Skeletal muscle tissue (tissue), 4 donors: ENCODE data around the gene LNX2. TPM values are rescaled to one million over a fixed set of nuclear protein-coding genes. Genes with fewer than 3 reads are reported as not detected.

Source experiments
- H3K27ac ChIP-seq: one replicate; pipeline ENCODE4 v1.7.0; 2013; ENCODE audit warnings: mild to moderate bottlenecking, low read depth, low read length, inconsistent platforms
- H3K27me3 ChIP-seq, 3 donors: one replicate each; pipeline ENCODE4 v1.7.0; 2013; ENCODE audit warnings: low read length in 3 of 3; ENCODE audit not compliant: control insufficient read depth in 3 of 3, insufficient read depth in 3 of 3
- H3K36me3 ChIP-seq, 3 donors: one replicate each; pipeline ENCODE4 v1.7.0; 2013; ENCODE audit warnings: low read length in 3 of 3; ENCODE audit not compliant: control insufficient read depth in 3 of 3, insufficient read depth in 3 of 3
- H3K4me1 ChIP-seq, 3 donors: one replicate each; pipeline ENCODE4 v1.7.0; 2013; ENCODE audit warnings: low read length in 3 of 3, mild to moderate bottlenecking in 3 of 3; ENCODE audit not compliant: control insufficient read depth in 3 of 3, insufficient read depth in 3 of 3
- H3K4me3 ChIP-seq, 3 donors: one replicate each; pipeline ENCODE4 v1.7.0; 2013; ENCODE audit warnings: low read length in 3 of 3
- H3K9ac ChIP-seq, 3 donors: one replicate each; pipeline ENCODE4 v1.7.0; 2013; ENCODE audit warnings: low read length in 3 of 3, mild to moderate bottlenecking in 3 of 3, moderate library complexity in 2 of 3, low read depth in 1 of 3
- H3K9me3 ChIP-seq, 3 donors: one replicate each; pipeline ENCODE4 v1.7.0; 2013; ENCODE audit warnings: low read length in 3 of 3; ENCODE audit not compliant: control insufficient read depth in 3 of 3
- total RNA-seq: library from RNA; depleted of rRNA; stranded (reverse); fragments of >200 nt; gene quantifications from one replicate; pipeline ENCODE4 v1.2.3, GENCODE V29; 2014
- donor health status: Osteomylitis.

LNX2 gene
- total RNA-seq, 1 donor from 2014 or later: 4.2 TPM

DNA sequence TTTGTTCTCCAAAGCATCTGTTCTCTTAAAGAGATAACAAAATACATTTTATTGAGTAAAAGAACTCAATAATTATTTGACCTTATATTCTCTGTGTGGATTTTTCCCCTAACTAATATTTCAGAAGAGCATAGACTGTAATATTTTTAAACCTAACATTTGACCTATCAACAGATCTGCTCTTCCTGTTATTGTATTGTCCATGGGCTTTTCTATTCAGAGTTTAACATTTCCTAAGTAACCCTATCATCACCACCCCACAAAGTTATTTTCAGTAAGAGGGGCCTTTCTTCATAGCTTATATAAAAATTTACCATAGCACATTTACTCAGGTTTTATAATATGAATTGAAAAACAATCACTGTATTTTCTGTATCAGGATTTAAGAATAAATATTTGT lies 18.9 kb upstream of the LNX2 start:
- Histone ChIP-seq H3K9me3 (no peaks in the 10 kb centered on the region), H3K9ac (no peak overlapping the region), H3K36me3 (no peaks in the 10 kb centered on the region), H3K27ac (no peak overlapping the region), H3K4me3 (no peak overlapping the region), H3K27me3 (no peaks in the 10 kb centered on the region), H3K4me1 (peaks cover 4 to 13% (median 7%) of the 10 kb centered on the region in 3 donors)

DNA sequence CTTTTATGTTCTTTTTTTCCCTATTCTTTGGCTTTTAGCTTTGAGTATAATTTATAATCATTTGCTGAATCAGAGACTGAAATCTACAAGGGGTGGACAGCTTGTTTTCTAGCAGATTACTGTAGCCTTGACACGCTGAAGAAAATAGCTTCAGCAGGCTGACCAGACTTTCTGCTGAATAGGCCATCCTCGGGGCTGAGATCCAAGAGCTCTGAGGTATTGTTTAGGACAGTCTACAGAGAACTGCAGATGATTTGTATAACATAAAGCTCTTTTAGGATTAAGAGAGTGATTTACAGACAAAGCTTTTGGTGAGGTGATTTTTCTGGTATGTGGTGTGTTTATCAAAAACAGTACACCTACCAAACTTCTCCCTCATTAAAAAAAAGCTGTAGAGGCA lies 18.2 kb upstream of the LNX2 start:
- Histone ChIP-seq H3K36me3 (no peaks in the 10 kb centered on the region), H3K27me3 (no peaks in the 10 kb centered on the region), H3K9me3 (no peaks in the 10 kb centered on the region), H3K4me1 (peaks cover 3 to 13% (median 7%) of the 10 kb centered on the region in 3 donors), H3K9ac (no peak overlapping the region), H3K27ac (no peak overlapping the region), H3K4me3 (no peak overlapping the region)

DNA sequence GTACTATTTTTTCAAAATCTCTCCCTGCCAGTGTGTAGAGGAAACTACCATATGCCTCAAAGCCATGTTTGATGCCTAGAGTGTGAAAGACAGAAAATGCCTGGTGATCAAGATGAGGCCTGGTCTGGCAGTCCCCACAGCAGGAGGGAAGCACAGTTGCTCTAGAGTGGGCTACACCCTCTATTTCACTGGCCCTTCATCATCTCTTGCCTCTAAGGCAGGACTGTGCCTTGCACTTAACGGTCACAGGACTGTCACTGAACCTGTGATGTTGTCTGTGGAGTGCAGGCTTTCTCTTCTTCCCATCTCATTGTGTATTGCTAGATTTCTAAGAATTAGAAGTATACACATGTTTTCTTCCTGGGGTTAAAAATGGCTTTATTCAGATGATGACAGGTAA lies 17.7 kb upstream of the LNX2 start:
- H3K4me3 ChIP-seq: no peak overlapping the region
- H3K27me3 ChIP-seq: no peaks in the 10 kb centered on the region
- no peak overlapping the region for H3K9ac ChIP-seq
- H3K9me3 ChIP-seq: no peaks in the 10 kb centered on the region
- H3K27ac ChIP-seq: no peak overlapping the region
- no peaks in the 10 kb centered on the region for H3K36me3 ChIP-seq
- peaks cover 3 to 13% (median 7%) of the 10 kb centered on the region in 3 donors for H3K4me1 ChIP-seq

DNA sequence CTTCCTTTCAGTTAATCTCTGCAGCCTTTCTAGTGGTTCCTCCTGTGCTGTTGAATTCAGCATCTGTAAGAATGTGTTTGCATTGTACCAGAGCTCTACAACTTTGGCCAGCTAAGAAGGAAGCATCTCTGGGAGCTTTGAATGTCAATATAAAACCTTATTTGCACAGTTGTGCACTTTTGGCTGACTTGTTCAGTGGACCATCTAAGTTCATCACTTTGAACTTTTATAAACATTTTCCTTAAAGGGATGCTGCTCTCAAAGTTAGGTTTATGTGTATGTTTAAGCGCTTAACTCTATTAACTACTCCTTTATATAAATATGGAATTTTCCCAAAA lies 16.9 kb upstream of the LNX2 start:
- H3K9me3 ChIP-seq: no peaks in the 10 kb centered on the region
- no peaks in the 10 kb centered on the region for H3K36me3 ChIP-seq
- H3K27me3 ChIP-seq: no peaks in the 10 kb centered on the region
- H3K4me3 ChIP-seq: no peak overlapping the region
- no peak overlapping the region for H3K27ac ChIP-seq
- no peak overlapping the region for H3K9ac ChIP-seq
- H3K4me1 ChIP-seq: peaks cover 3 to 13% (median 7%) of the 10 kb centered on the region in 3 donors

DNA sequence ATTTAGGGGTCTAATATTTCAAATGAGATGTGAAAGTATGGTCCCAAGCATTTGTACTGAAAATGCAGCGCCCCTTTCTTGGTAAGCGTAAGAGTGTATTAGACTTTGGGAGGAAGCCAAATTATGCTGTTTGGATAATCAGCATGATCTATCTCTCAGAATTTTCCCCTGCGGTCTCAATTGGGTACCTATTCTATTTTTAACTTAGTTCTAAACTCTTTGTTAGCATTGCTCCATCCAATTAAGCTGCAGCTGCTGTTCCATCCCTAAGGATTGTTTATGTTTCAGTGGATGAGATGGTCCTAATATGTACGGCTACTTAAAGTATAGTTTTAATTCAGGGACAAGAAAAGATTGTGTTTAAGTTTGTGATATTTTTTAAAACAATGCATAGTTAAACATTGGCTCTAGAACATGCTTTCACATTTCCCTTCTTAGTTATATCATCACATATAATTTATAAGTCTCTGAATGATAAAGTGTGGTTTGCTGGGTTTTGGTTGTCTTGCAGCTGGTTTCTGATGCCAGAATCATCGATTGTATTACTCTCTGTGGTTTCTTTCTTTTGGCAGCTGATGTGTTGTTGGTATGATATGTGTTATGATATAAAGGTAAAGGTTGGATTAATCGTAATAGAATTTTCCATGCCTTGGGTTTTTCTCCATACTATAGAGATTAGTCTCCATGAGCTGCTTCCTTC lies 16.4 kb upstream of the LNX2 start:
- Histone ChIP-seq H3K27ac (no peak overlapping the region), H3K9ac (no peak overlapping the region), H3K4me3 (no peak overlapping the region)

DNA sequence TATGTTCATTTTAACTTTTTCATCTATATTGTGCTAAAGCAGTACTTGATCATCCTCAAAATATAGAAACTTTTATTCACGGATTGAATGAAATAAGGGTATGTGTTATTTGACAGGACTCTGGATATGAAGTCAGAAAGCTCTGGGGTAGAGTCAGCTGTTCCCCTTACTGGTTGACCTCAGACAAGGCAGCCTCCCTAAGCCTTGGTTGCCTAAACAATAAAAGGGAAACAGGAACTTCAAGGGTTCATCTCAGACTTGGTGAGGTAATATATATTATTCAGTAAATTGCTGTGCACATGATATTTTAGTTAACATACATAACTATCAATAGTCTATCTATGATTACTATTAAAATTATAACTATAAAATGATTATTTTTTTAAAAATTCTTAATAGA lies 14.9 kb upstream of the LNX2 start:
- H3K36me3 ChIP-seq: no peaks in the 10 kb centered on the region
- no peak overlapping the region for H3K9ac ChIP-seq
- H3K4me3 ChIP-seq: no peak overlapping the region
- H3K27ac ChIP-seq: no peak overlapping the region
- H3K4me1 ChIP-seq: peaks cover 0 to 10% (median 7%) of the 10 kb centered on the region in 3 donors
- no peaks in the 10 kb centered on the region for H3K27me3 ChIP-seq
- H3K9me3 ChIP-seq: no peaks in the 10 kb centered on the region

More for the DNA sequence above, 16.4 kb upstream of the LNX2 start:
- Histone ChIP-seq H3K36me3 (no peaks in the 10 kb centered on the region), H3K9me3 (no peaks in the 10 kb centered on the region), H3K4me1 (peaks cover 2 to 13% (median 7%) of the 10 kb centered on the region in 3 donors), H3K27me3 (no peaks in the 10 kb centered on the region)

DNA sequence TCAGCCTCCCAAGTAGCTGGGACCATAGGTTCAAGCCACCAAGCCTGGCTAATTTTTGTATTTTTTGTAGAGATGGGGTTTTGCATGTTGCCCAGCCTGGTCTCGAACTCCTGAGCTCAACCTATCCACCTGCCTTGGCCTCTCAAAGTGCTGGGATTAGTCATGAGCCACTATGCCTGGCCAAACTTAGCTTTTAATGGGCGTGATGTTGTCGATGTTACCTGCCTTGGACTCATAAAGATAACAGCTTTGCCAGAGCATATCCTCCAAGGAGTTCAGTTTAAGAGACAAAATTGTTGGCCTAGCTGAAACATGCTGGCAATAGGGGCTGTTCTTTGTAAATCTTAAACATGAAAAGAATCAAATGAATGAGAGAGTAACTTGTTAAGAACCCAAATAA lies 14.5 kb upstream of the LNX2 start:
- H3K4me1 ChIP-seq: peaks cover 0 to 10% (median 6%) of the 10 kb centered on the region in 3 donors
- H3K36me3 ChIP-seq: no peaks in the 10 kb centered on the region
- H3K27ac ChIP-seq: no peak overlapping the region
- no peak overlapping the region for H3K4me3 ChIP-seq
- no peak overlapping the region for H3K9ac ChIP-seq
- no peaks in the 10 kb centered on the region for H3K9me3 ChIP-seq
- H3K27me3 ChIP-seq: no peaks in the 10 kb centered on the region

DNA sequence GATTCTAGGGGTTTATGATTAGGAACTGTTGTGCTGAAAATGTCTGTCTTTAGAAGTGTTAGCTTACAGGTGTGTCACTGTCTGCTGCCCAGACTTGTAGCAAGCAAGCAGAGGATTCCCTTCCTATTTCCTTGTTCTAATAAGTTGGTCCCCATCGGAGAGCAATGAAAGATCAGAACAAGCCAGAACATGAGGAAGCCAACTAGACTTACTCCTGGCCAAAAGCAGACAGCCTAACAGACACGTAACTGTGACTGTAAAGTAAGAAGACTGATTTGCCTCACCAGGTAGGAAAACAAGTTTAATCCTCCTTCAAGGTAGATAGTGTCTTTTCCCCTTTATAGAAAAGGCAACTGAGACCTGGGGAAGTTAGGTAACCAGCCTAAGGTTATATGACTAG lies 13.9 kb upstream of the LNX2 start:
- Histone ChIP-seq H3K4me3 (no peak overlapping the region), H3K9me3 (no peaks in the 10 kb centered on the region), H3K4me1 (peaks cover 0 to 10% (median 2%) of the 10 kb centered on the region in 3 donors), H3K27me3 (no peaks in the 10 kb centered on the region), H3K9ac (no peak overlapping the region), H3K27ac (no peak overlapping the region), H3K36me3 (no peaks in the 10 kb centered on the region)

DNA sequence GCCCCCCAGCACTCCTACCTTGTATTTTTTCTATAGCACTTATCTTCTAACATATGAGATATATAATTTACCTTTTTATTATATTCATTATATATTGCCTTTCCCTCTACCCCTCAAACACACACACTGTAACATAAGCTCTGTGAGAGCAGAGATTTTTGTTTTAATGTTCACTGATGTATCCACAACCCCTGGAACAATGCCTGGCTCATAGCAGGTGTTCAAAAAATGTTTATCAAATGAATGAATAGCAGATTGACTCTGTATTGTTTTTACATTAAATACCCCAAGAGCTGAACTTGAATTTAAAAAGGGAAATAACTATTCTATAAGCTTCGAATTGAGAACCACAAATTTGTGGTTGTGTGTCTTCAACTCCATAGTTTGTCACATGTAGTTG lies 12.3 kb upstream of the LNX2 start:
- Histone ChIP-seq H3K4me1 (peaks cover 0 to 2% (median 0%) of the 10 kb centered on the region in 3 donors), H3K9ac (no peak overlapping the region), H3K4me3 (no peak overlapping the region), H3K27ac (no peak overlapping the region), H3K36me3 (no peaks in the 10 kb centered on the region), H3K9me3 (no peaks in the 10 kb centered on the region), H3K27me3 (no peaks in the 10 kb centered on the region)

DNA sequence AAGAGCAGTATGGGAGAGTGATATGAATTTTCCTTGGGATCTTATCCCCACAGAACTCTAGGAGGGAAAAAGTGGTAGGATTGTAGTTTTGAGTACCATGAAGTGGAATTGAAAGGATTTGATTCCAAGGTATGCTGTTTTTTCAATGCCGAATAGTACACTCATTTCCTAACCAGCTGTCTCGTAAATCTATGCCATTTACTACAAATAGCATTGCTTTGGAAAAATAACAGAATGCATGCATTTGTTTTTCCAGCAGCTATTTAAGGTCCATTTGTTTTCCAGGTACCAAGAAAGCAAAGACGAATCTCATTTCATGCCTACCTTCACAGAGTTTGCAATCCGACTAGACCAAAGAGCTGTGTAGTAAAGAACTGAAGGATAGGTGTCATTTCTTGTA lies 11.9 kb upstream of the LNX2 start:
- Histone ChIP-seq H3K4me3 (no peak overlapping the region), H3K9me3 (no peaks in the 10 kb centered on the region), H3K27ac (no peak overlapping the region), H3K9ac (no peak overlapping the region), H3K27me3 (no peaks in the 10 kb centered on the region), H3K36me3 (no peaks in the 10 kb centered on the region), H3K4me1 (peaks cover 0 to 2% (median 0%) of the 10 kb centered on the region in 3 donors)
